Keratinocyte (primary cell): ENCODE data around the gene STEAP3. TPM values are rescaled to one million over a fixed set of nuclear protein-coding genes. Genes with fewer than 3 reads are reported as not detected.

Source experiments
- DNase-seq: peaks from one replicate; pipeline ENCODE4 v3.0.0-alpha.2; 2011; ENCODE audit warnings: low read depth, missing footprints, low spot score
- FAIRE-seq: peaks from 2 replicates; lab custom pipeline; 2011; peaks lifted over from hg19 to GRCh38; lab: Jason Lieb, UNC
- H2AFZ ChIP-seq: 2 replicates; pipeline ENCODE4 v1.6.0; 2012; ENCODE audit warnings: low read length, control low read depth, inconsistent platforms; ENCODE audit not compliant: control insufficient read depth
- H3K27ac ChIP-seq: 2 replicates; pipeline ENCODE4 v1.5.1; 2011; ENCODE audit warnings: low read length; ENCODE audit not compliant: control insufficient read depth, insufficient read depth
- H3K27me3 ChIP-seq: 3 replicates; pipeline ENCODE4 v1.6.0; 2011; ENCODE audit warnings: low read length; ENCODE audit not compliant: control insufficient read depth, insufficient read depth; ENCODE audit errors: extremely low read depth
- H3K36me3 ChIP-seq, 2 experiments: 2 replicates in 1 of 2; 3 replicates in 1 of 2; pipeline ENCODE4 v1.5.1; 2011; ENCODE audit warnings: low read length in 2 of 2, mild to moderate bottlenecking in 1 of 2; ENCODE audit not compliant: control insufficient read depth in 2 of 2, insufficient read depth in 2 of 2; ENCODE audit errors: extremely low read depth in 1 of 2
- H3K4me1 ChIP-seq: 3 replicates; pipeline ENCODE4 v1.5.1; 2011; ENCODE audit warnings: low read length; ENCODE audit not compliant: control insufficient read depth, insufficient read depth; ENCODE audit errors: extremely low read depth
- H3K4me2 ChIP-seq: 3 replicates; pipeline ENCODE4 v1.6.0; 2011; ENCODE audit warnings: low read depth, low read length; ENCODE audit not compliant: control insufficient read depth, insufficient read depth; ENCODE audit errors: extremely low read depth
- H3K4me3 ChIP-seq, 3 experiments: fragments of 200-600 bp in 1 of 3; sonication (generic) in 1 of 3; 2 replicates in 2 of 3; 3 replicates in 1 of 3; pipeline ENCODE4 v1.5.1; 2011 to 2016; ENCODE audit warnings: low read length in 3 of 3, mild to moderate bottlenecking in 3 of 3, control low read depth in 2 of 3, inconsistent platforms in 1 of 3, low read depth in 1 of 3, mixed read lengths in 1 of 3, mixed run types in 1 of 3, moderate library complexity in 1 of 3; ENCODE audit not compliant: control insufficient read depth in 2 of 3, insufficient read depth in 2 of 3; ENCODE audit errors: extremely low read depth in 1 of 3
- H3K79me2 ChIP-seq: 2 replicates; pipeline ENCODE4 v1.6.0; 2012; ENCODE audit warnings: low read length; ENCODE audit not compliant: control insufficient read depth, insufficient read depth
- H3K9ac ChIP-seq: 3 replicates; pipeline ENCODE4 v1.6.0; 2011; ENCODE audit warnings: low read length; ENCODE audit not compliant: control insufficient read depth, insufficient read depth; ENCODE audit errors: extremely low read depth
- H3K9me1 ChIP-seq: 3 replicates; pipeline ENCODE4 v1.6.0; 2011; ENCODE audit warnings: low read length; ENCODE audit not compliant: control insufficient read depth, insufficient read depth; ENCODE audit errors: extremely low read depth
- H3K9me3 ChIP-seq: 2 replicates; pipeline ENCODE4 v1.5.1; 2012; ENCODE audit warnings: low read depth, low read length; ENCODE audit not compliant: control insufficient read depth
- H4K20me1 ChIP-seq: 3 replicates; pipeline ENCODE4 v1.6.0; 2011; ENCODE audit warnings: low read length; ENCODE audit not compliant: control insufficient read depth, insufficient read depth; ENCODE audit errors: extremely low read depth
- EZH2 ChIP-seq: IDR thresholded peaks from one replicate; pipeline ENCODE4 v1.6.1; 2012; ENCODE audit warnings: inconsistent platforms, mild to moderate bottlenecking, low read length, moderate library complexity
- dilution Hi-C: fragments of 300-500 bp; cut with MboI; formaldehyde crosslinking; loops from one replicate; pipeline ENCODE4 v1.7.0; 2020; ENCODE audit warnings: low sequenced_read_pairs; ENCODE audit not compliant: extremely low pct_ligation_motif_present
- polyA plus RNA-seq, 5 experiments: library from polyadenylated mRNA; depleted of rRNA in 3 of 5; stranded (reverse) in 3 of 5; stranded (forward) in 1 of 5; unstranded in 1 of 5; fragments of >200 nt; gene quantifications; 1 replicate in 1 of 5; 2 replicates in 3 of 5; 3 replicates in 1 of 5; pipeline versions ENCODE4 v1.2.1 to v1.2.3, GENCODE V29; 2011 to 2012; ENCODE audit warnings: missing spikeins in 2 of 5, low read depth in 1 of 5, low replicate concordance in 1 of 5
- TF ChIP-seq, protein P1 (sequence below), 3 experiments: IDR thresholded peaks in 1 of 3; conservative IDR thresholded peaks in 1 of 3; optimal IDR thresholded peaks in 1 of 3; 2 replicates in 2 of 3; 3 replicates in 1 of 3; pipeline versions ENCODE3 to v1.5.1; 2011; ENCODE audit warnings: low read length in 3 of 3, mild to moderate bottlenecking in 3 of 3, moderate library complexity in 2 of 3, control low read depth in 1 of 3, inconsistent platforms in 1 of 3; ENCODE audit not compliant: insufficient read depth in 2 of 3; ENCODE audit errors: extremely low read depth in 1 of 3

Gene STEAP3
- polyA plus RNA-seq, 1 donor (not counting 4 experiments of a cell fraction or from before 2014, with no cell fraction given), result 19.9 TPM

GRCh38 chr2:119278946-119279345, 55.3 kb downstream of the STEAP3 start:
- Histone ChIP-seq H3K9ac (no peak overlapping the region), H3K36me3 (no peaks in the 10 kb centered on the region), H3K4me2 (no peak overlapping the region), H3K27me3 (no peaks in the 10 kb centered on the region), H3K79me2 (no peaks in the 10 kb centered on the region), H3K9me1 (no peaks in the 10 kb centered on the region), H4K20me1 (no peaks in the 10 kb centered on the region), H3K27ac (no peak overlapping the region), H2AFZ (no peak overlapping the region), H3K4me3 (no peak overlapping the region), H3K4me1 (peaks cover 4% of the 10 kb centered on the region), H3K9me3 (no peaks in the 10 kb centered on the region)
- TF ChIP-seq, protein P1, sequence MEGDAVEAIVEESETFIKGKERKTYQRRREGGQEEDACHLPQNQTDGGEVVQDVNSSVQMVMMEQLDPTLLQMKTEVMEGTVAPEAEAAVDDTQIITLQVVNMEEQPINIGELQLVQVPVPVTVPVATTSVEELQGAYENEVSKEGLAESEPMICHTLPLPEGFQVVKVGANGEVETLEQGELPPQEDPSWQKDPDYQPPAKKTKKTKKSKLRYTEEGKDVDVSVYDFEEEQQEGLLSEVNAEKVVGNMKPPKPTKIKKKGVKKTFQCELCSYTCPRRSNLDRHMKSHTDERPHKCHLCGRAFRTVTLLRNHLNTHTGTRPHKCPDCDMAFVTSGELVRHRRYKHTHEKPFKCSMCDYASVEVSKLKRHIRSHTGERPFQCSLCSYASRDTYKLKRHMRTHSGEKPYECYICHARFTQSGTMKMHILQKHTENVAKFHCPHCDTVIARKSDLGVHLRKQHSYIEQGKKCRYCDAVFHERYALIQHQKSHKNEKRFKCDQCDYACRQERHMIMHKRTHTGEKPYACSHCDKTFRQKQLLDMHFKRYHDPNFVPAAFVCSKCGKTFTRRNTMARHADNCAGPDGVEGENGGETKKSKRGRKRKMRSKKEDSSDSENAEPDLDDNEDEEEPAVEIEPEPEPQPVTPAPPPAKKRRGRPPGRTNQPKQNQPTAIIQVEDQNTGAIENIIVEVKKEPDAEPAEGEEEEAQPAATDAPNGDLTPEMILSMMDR (optimal IDR thresholded peaks at IDR 0.05 in 1 of 3, IDR thresholded peaks at IDR 0.05 in 1 of 3, conservative IDR thresholded peaks at IDR 0.05 in 1 of 3; ENCODE audit: extremely low read depth in 1 of 3, insufficient read depth in 2 of 3, low read length in 3 of 3), result no peak
- TF ChIP-seq EZH2, result no peak
- FAIRE-seq (no peak), DNase-seq (no peak)
- dilution Hi-C loops, result no loop called here

DNA sequence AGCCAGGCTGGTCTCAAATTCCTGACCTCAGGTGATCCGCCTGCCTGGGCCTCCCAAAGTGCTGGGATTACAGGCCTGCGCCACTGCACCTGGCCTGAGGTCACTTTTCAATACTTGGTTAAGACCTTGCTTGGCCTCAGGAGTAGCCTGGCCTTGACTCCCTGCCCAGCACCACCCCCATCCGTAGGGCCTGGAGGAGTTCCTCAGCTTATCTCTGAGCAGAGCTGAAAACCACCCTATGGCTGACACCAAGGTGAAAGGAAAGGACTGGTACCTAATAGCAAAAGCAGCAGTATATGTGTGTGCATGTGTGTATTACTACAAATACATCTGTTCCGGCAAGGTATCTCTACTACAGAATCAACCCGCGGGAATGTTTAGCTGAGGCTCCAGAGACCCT, 56.0 kb downstream of the STEAP3 start:
- no peak overlapping the region for H3K4me3 ChIP-seq
- H4K20me1 ChIP-seq, result no peaks in the 10 kb centered on the region
- no peak for TF ChIP-seq EZH2
- TF ChIP-seq, protein P1 (optimal IDR thresholded peaks at IDR 0.05 in 1 of 3, IDR thresholded peaks at IDR 0.05 in 1 of 3, conservative IDR thresholded peaks at IDR 0.05 in 1 of 3; ENCODE audit: extremely low read depth in 1 of 3, insufficient read depth in 2 of 3, low read length in 3 of 3), result no peak
- H3K79me2 ChIP-seq, result no peaks in the 10 kb centered on the region
- H3K9me3 ChIP-seq, result no peaks in the 10 kb centered on the region
- no peaks in the 10 kb centered on the region for H3K9me1 ChIP-seq
- no peaks in the 10 kb centered on the region for H3K36me3 ChIP-seq
- H3K27ac ChIP-seq, result no peak overlapping the region
- no peak for FAIRE-seq
- H3K4me1 ChIP-seq, result peaks cover 8% of the 10 kb centered on the region
- no peak for DNase-seq
- no peaks in the 10 kb centered on the region for H3K27me3 ChIP-seq
- dilution Hi-C loops, result no loop called here
- H3K4me2 ChIP-seq, result no peak overlapping the region
- no peak overlapping the region for H2AFZ ChIP-seq
- H3K9ac ChIP-seq, result no peak overlapping the region
